ENCODE measurements around the gene ATP2B2.

ATP2B2 gene

DNA sequence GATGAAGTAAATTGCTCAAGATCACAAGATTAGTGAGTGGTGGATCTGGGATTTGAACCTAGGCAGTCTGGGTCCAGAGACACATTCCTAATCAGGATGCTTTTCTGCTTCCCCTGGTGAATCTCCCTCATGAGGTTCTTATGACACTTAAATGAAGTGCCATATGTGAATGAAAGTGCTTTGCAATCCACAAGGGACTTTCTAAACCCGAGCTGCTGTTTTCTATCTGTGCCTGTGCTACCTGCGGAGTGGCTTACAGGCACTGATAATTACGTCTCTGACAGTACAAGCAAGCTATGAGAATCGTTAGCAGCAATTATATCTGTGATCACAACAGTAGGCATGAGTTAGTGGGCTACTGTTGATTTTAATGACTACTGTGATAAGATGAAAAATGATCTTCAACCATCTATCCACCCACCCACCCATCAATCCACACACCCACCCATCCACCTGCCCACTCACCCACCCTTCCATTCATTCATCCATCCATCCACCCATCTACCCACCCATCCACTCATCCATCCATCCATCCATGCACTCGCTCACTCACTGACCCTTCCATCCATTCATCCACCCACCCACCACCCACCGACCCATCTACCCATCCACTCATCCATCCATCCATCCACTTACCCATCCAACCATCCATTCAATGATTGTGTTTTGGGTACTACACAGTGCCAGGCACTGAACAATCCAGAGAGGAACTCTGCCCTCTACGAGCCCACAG, 51.8 kb downstream of the ATP2B2 start:
- H3K27me3 ChIP-seq (replicated peaks; ENCODE audit: control insufficient read depth, insufficient read depth, low read length) = peaks cover 61% of the 10 kb centered on the region
- no peaks in the 10 kb centered on the region for H3K36me3 ChIP-seq (ENCODE audit: control insufficient read depth, insufficient read depth, low read length, severe bottlenecking)
- H3K9me3 ChIP-seq (ENCODE audit: control insufficient read depth, low read length) = peaks cover 4% of the 10 kb centered on the region
- no peaks in the 10 kb centered on the region for H3K4me1 ChIP-seq (ENCODE audit: control insufficient read depth, insufficient read depth, low read length)
- no peak overlapping the region for H3K9ac ChIP-seq (ENCODE audit: low read length)
- no peak for DNase-seq (ENCODE audit: low read depth)
- no peak overlapping the region for H3K4me3 ChIP-seq (ENCODE audit: low read length)

DNA sequence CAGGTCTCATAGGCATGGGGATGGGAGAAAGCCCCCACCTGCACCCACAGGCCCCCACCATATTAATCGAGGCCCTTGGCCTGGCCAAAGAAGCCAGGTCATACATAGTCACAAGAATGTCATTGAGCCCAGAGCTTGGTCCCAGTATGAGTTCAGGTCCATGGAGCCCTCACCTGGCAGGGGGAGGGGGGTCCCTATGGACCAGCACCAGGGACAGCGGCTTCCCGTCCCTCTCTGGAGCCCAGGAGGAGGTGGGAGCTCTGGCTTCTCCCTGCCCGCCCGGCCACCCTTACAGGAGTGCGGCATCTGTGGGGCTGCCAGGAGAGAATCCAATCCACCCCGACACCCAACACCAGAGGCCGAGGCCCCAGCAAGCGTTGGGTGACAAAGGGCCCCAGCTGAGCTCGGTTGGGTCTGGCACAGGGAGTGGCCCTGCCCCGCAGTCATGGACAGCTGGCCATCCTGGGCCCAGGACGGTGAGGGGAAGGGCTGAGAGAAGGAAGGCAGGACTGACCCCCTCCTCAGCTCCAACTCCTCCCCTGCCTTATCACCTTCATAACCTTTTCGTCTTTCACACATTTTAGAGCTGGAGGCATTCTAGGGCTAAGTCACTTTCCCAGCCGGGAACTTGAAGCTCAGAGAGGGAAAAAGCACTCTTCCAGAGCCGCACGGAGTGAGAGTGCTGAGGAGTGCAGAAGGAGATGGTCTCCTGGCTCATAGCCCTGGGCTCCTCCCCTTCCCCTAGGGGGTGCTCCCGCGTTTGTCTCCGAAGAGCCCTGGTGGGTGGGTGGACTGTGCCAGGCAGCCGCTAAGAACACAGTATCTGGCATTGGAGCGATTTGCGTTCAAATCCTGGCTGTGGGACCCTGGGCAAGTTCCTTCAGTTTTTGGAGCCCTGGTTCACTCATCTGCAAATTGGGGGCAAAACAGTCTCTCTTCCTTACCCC, 54.6 kb downstream of the ATP2B2 start:
- Histone ChIP-seq H3K4me3 (ENCODE audit: low read length) (no peak overlapping the region), H3K36me3 (ENCODE audit: control insufficient read depth, insufficient read depth, low read length, severe bottlenecking) (no peaks in the 10 kb centered on the region), H3K9ac (ENCODE audit: low read length) (no peak overlapping the region), H3K27me3 (replicated peaks; ENCODE audit: control insufficient read depth, insufficient read depth, low read length) (peaks cover 53% of the 10 kb centered on the region), H3K4me1 (ENCODE audit: control insufficient read depth, insufficient read depth, low read length) (no peaks in the 10 kb centered on the region), H3K9me3 (ENCODE audit: control insufficient read depth, low read length) (peaks cover 4% of the 10 kb centered on the region)
- DNase-seq (ENCODE audit: low read depth) = no peak

DNA sequence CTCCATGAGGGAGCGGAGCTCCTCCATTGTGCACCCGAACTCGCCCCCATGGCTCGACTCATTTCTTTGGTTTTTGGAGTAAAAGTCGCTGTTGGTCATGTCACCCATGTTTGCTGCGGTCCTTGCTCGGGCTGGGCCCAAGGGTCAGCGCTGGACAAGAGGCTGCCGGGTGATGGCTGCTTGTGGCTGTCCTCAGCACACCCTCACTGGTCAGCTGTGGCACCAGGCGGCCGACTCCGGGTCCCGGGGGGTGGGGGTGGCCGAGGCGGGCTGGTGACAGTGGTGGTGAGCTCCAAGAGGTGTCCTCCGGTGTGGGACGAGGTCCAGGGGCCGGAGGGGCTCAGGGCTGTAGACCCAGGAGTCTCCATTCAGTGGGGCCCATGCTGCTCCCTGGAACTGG, 56.0 kb downstream of the ATP2B2 start:
- Histone ChIP-seq H3K27me3 (replicated peaks; ENCODE audit: control insufficient read depth, insufficient read depth, low read length) (peaks cover 47% of the 10 kb centered on the region), H3K9me3 (ENCODE audit: control insufficient read depth, low read length) (peaks cover 4% of the 10 kb centered on the region), H3K36me3 (ENCODE audit: control insufficient read depth, insufficient read depth, low read length, severe bottlenecking) (no peaks in the 10 kb centered on the region), H3K4me3 (ENCODE audit: low read length) (no peak overlapping the region), H3K9ac (ENCODE audit: low read length) (no peak overlapping the region), H3K4me1 (ENCODE audit: control insufficient read depth, insufficient read depth, low read length) (no peaks in the 10 kb centered on the region)
- DNase-seq (ENCODE audit: low read depth) = no peak

DNA sequence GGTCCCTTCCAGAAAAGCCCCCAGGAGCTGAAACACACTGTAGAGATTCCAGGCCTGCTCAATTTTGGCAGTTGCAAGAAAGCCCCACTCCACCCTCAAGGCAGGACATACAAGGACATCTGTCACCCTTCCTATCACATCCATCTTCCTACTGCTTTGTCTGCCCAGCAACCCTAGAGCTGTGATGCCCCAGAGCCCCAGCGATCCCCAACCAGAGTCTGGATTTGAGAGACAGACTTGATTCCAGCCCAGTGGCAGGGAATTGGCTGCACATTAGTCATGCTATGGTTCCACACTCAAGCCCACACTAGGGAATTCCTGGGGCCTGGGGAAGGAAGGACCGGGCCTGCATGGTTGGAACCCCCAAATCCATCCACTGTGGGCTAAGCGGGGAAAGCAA, 56.8 kb downstream of the ATP2B2 start:
- Histone ChIP-seq H3K9me3 (ENCODE audit: control insufficient read depth, low read length) (peaks cover 4% of the 10 kb centered on the region), H3K4me1 (ENCODE audit: control insufficient read depth, insufficient read depth, low read length) (no peaks in the 10 kb centered on the region), H3K4me3 (ENCODE audit: low read length) (no peak overlapping the region), H3K27me3 (replicated peaks; ENCODE audit: control insufficient read depth, insufficient read depth, low read length) (peaks cover 44% of the 10 kb centered on the region), H3K36me3 (ENCODE audit: control insufficient read depth, insufficient read depth, low read length, severe bottlenecking) (no peaks in the 10 kb centered on the region), H3K9ac (ENCODE audit: low read length) (no peak overlapping the region)
- no peak for DNase-seq (ENCODE audit: low read depth)

DNA sequence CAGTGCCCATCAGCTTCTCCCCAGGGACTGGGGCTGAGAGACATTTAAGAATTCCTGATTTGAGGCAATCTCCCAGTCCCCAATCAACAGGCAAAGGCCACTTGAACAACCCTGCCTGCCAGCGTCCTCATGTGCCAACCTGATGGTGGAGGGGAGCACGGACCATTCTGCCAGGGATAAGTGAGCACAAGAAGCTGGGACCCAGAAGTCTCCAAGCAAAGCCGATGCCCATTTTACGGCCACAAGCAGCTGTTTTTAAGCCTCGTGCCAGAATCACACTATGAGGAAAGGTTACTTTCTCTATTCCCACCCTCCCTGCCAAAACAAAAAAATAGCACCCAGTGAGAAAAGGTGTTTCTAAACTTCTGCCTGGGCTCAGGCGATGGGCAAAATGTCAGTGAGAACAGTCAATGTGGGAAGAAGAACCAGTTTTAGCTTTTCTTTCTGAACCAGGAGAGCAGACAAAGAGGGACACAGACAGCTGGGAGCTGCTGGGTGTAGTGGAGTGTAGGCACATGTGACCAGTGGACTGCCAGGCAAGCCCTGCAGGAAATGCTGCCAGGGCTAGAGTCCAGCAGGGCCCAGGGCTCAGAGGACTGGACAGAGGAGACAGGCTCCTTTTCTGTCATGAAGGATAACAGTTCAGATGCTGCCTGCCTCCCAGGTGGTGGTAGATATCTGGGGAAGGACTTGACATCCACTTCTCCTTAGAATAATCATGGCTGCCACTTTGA, 57.7 kb downstream of the ATP2B2 start:
- Histone ChIP-seq H3K4me3 (ENCODE audit: low read length) (no peak overlapping the region), H3K27me3 (replicated peaks; ENCODE audit: control insufficient read depth, insufficient read depth, low read length) (peaks cover 40% of the 10 kb centered on the region), H3K9ac (ENCODE audit: low read length) (no peak overlapping the region), H3K4me1 (ENCODE audit: control insufficient read depth, insufficient read depth, low read length) (no peaks in the 10 kb centered on the region), H3K9me3 (ENCODE audit: control insufficient read depth, low read length) (peaks cover 4% of the 10 kb centered on the region), H3K36me3 (ENCODE audit: control insufficient read depth, insufficient read depth, low read length, severe bottlenecking) (no peaks in the 10 kb centered on the region)
- no peak for DNase-seq (ENCODE audit: low read depth)

DNA sequence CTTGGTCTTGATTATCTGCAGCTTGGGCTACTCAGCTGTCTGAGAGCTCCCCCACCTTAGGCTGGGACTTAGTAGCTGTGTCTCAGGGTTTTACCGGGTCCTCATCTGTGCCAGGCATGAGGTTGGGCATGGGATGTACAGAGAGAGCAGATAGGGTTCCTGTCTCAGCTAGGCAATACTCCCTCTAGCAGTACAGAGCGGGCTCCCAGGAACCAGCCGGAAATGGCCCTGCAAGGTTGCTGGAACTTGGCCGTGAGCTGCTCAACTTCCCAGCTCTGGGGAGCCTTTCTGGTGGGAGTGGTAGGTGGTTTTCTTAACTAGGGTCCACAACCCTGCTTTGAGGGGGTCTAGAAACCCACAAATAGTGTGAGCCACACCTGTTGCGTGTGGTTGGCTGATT, 58.3 kb downstream of the ATP2B2 start:
- no peak for DNase-seq (ENCODE audit: low read depth)
- Histone ChIP-seq H3K9me3 (ENCODE audit: control insufficient read depth, low read length) (peaks cover 3% of the 10 kb centered on the region), H3K9ac (ENCODE audit: low read length) (no peak overlapping the region), H3K36me3 (ENCODE audit: control insufficient read depth, insufficient read depth, low read length, severe bottlenecking) (no peaks in the 10 kb centered on the region), H3K27me3 (replicated peaks; ENCODE audit: control insufficient read depth, insufficient read depth, low read length) (peaks cover 37% of the 10 kb centered on the region), H3K4me3 (ENCODE audit: low read length) (no peak overlapping the region), H3K4me1 (ENCODE audit: control insufficient read depth, insufficient read depth, low read length) (no peaks in the 10 kb centered on the region)

DNA sequence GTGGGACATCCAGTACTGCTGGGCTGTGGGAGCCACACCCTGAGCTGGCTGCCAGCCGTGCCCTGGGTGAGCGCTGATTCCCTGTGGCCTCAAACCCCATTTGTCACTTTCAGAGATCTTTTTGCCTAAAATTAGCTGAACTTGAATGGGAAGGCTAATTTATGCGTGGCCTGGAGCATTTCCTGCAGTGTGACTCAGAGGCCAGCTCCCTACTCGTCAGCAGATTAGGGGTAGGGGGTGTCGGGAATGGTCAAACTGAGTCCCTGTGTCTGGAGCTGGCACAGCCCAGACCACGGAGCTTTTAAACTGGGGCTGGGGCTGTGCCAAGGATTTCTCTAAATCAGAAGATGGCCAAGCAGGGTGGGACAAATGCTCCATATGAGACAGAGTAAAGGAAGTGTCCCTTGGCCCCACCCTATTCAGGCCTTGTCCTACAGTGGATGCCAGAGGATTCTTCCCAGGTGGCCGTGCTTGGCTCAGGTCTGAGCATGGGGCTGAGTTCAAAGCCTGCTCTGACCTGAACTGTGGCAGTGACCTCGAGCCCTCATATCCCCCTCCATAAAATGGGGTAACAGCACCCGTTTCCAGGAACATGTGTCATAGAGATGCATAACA, 59.7 kb downstream of the ATP2B2 start:
- no peak overlapping the region for H3K4me3 ChIP-seq (ENCODE audit: low read length)
- H3K27me3 ChIP-seq (replicated peaks; ENCODE audit: control insufficient read depth, insufficient read depth, low read length) = peaks cover 25% of the 10 kb centered on the region
- no peaks in the 10 kb centered on the region for H3K4me1 ChIP-seq (ENCODE audit: control insufficient read depth, insufficient read depth, low read length)
- H3K9me3 ChIP-seq (ENCODE audit: control insufficient read depth, low read length) = no peaks in the 10 kb centered on the region
- no peaks in the 10 kb centered on the region for H3K36me3 ChIP-seq (ENCODE audit: control insufficient read depth, insufficient read depth, low read length, severe bottlenecking)
- no peak overlapping the region for H3K9ac ChIP-seq (ENCODE audit: low read length)
- no peak for DNase-seq (ENCODE audit: low read depth)

DNA sequence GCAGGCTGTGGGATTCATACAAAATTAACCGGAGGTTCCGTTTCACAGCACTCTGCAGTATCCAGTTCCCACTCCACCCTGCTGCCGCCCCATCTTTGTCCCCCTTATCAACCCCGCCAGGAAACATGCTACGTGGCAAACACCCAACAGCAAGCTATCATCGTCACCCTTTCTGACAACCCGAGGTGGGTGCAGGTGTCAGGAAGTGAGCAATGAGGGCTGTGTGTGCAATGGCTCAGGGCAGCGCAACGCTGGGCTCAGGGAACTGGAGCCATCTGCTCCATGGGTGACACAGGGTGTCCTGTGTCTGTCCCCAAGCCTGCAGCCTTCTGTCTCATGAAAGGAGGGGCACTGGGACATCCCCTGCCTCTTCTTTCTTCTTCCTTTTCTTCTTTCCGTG, 60.9 kb downstream of the ATP2B2 start:
- no peak for DNase-seq (ENCODE audit: low read depth)
- Histone ChIP-seq H3K4me1 (ENCODE audit: control insufficient read depth, insufficient read depth, low read length) (no peaks in the 10 kb centered on the region), H3K27me3 (replicated peaks; ENCODE audit: control insufficient read depth, insufficient read depth, low read length) (peaks cover 24% of the 10 kb centered on the region), H3K4me3 (ENCODE audit: low read length) (no peak overlapping the region), H3K9me3 (ENCODE audit: control insufficient read depth, low read length) (no peaks in the 10 kb centered on the region), H3K36me3 (ENCODE audit: control insufficient read depth, insufficient read depth, low read length, severe bottlenecking) (no peaks in the 10 kb centered on the region), H3K9ac (ENCODE audit: low read length) (no peak overlapping the region)

DNA sequence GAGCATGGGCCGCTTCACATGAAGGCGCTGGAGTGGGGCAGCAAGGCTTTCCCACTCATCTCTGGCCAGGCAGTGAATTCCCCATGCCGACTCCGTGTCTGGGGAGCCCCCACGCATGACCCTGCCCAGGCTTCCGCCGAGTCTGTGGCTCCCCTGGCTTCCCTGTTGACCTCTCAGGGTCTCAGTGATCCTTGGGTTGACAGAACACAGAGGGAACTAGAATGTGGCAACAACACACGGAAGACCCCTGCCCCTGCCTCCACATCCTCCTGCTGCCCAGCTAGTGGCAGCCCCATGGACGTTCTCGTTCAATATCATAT, 61.3 kb downstream of the ATP2B2 start:
- no peak overlapping the region for H3K9ac ChIP-seq (ENCODE audit: low read length)
- H3K36me3 ChIP-seq (ENCODE audit: control insufficient read depth, insufficient read depth, low read length, severe bottlenecking) = no peaks in the 10 kb centered on the region
- H3K4me3 ChIP-seq (ENCODE audit: low read length) = no peak overlapping the region
- no peaks in the 10 kb centered on the region for H3K4me1 ChIP-seq (ENCODE audit: control insufficient read depth, insufficient read depth, low read length)
- no peak for DNase-seq (ENCODE audit: low read depth)
- H3K9me3 ChIP-seq (ENCODE audit: control insufficient read depth, low read length) = no peaks in the 10 kb centered on the region
- H3K27me3 ChIP-seq (replicated peaks; ENCODE audit: control insufficient read depth, insufficient read depth, low read length) = peaks cover 24% of the 10 kb centered on the region

DNA sequence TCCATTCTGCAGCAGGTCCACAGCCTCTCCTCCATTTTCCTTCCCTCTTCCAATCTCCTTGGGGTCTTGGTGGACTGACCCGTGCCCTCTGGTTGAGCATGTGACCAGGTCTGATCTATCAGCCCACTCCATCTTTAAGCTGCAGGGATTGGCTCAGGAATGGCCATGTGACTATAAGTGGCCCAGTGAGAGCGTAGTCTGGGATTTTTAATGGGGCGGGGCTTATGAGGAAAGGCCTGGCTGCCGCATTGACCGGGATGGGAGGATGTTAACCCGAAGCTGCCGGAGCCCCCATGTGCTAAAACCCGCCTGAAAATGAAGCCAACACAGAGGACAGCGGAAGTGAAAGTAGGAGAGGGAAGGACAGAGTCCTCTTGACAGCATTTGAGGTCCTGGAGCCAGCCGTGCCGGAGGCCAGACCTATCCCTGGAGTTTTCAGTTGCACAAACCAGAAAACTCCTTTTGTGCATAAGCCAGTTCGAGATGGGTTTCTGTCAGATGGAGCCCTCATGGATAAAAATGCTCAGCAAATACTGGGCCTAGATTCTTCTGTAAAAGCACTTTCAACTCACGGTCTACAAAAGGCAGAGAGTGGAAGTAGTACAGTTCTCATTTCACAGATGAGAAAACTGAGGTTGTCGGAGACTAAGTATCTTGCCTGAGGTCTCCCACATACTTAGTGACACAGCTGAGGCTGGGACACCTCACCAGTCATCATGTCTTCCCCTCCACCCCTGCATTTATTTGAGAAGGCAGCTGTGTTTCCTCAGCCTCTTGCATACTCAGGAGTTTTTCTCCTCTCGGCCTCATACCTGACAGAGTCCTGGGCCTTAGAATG, 61.9 kb downstream of the ATP2B2 start:
- Histone ChIP-seq H3K36me3 (ENCODE audit: control insufficient read depth, insufficient read depth, low read length, severe bottlenecking) (no peaks in the 10 kb centered on the region), H3K9ac (ENCODE audit: low read length) (no peak overlapping the region), H3K27me3 (replicated peaks; ENCODE audit: control insufficient read depth, insufficient read depth, low read length) (peaks cover 18% of the 10 kb centered on the region), H3K9me3 (ENCODE audit: control insufficient read depth, low read length) (no peaks in the 10 kb centered on the region), H3K4me1 (ENCODE audit: control insufficient read depth, insufficient read depth, low read length) (no peaks in the 10 kb centered on the region), H3K4me3 (ENCODE audit: low read length) (no peak overlapping the region)
- no peak for DNase-seq (ENCODE audit: low read depth)

Data from adipocyte (in vitro differentiated cells).